SK-N-SH treated with all-trans-retinoic acid at 6 μM for 48 hours (cell line): ENCODE results near the gene ACTN1.

ENCODE experiments used
- ATAC-seq: fragments of 200-7000 bp; cut with Tn5 transposase; 3 replicates; pipeline ENCODE4 v1.9.1; 2020; ENCODE audit warnings: mild to moderate bottlenecking, moderate library complexity
- ARNTL ChIP-seq: fragments of 450-650 bp; formaldehyde crosslinking; IDR thresholded peaks from 2 replicates; pipeline ENCODE4 v1.5.0; 2020; ENCODE audit warnings: low read depth, mild to moderate bottlenecking, moderate library complexity, borderline replicate concordance
- CREB5 ChIP-seq: fragments of 250-450 bp; sonication (Bioruptor Pico); IDR thresholded peaks from 2 replicates; pipeline ENCODE4 v1.5.1; 2020; ENCODE audit warnings: low read depth, mild to moderate bottlenecking, moderate library complexity
- CSRNP3 ChIP-seq: fragments of 250-450 bp; sonication (Bioruptor Pico); IDR thresholded peaks from 2 replicates; pipeline ENCODE4 v1.5.1; 2021; ENCODE audit warnings: mild to moderate bottlenecking, moderate library complexity
- ESRRG ChIP-seq: fragments of 250-450 bp; sonication (Bioruptor Pico); IDR thresholded peaks from 2 replicates; pipeline ENCODE4 v1.6.1; 2021; ENCODE audit warnings: mild to moderate bottlenecking
- GLIS3 ChIP-seq: fragments of 250-450 bp; sonication (Bioruptor Pico); IDR thresholded peaks from 2 replicates; pipeline ENCODE4 v1.5.0; 2020; ENCODE audit warnings: mild to moderate bottlenecking, moderate library complexity
- ISL1 ChIP-seq: fragments of 250-450 bp; sonication (Bioruptor Pico); IDR thresholded peaks from 2 replicates; pipeline ENCODE4 v2.1.2; 2022; ENCODE audit warnings: mild to moderate bottlenecking, moderate library complexity
- OSR1 ChIP-seq: fragments of 250-450 bp; sonication (Bioruptor Pico); IDR thresholded peaks from 2 replicates; pipeline ENCODE4 v1.8.0; 2022; ENCODE audit warnings: moderate library complexity, mild to moderate bottlenecking, inconsistent platforms
- PATZ1 ChIP-seq: fragments of 250-450 bp; sonication (Bioruptor Pico); IDR thresholded peaks from 2 replicates; pipeline ENCODE4 v1.8.0; 2020; ENCODE audit warnings: mild to moderate bottlenecking, moderate library complexity, borderline replicate concordance
- POU6F1 ChIP-seq: fragments of 250-450 bp; sonication (Bioruptor Pico); IDR thresholded peaks from 2 replicates; pipeline ENCODE4 v1.8.0; 2021; ENCODE audit warnings: low read depth, mild to moderate bottlenecking, moderate library complexity, borderline replicate concordance
- PPARA ChIP-seq: fragments of 250-450 bp; sonication (Bioruptor Pico); IDR thresholded peaks from 2 replicates; pipeline ENCODE4 v1.5.0; 2020; ENCODE audit warnings: mild to moderate bottlenecking, borderline replicate concordance
- RARB ChIP-seq: fragments of 250-450 bp; sonication (Bioruptor Pico); IDR thresholded peaks from 2 replicates; pipeline ENCODE4 v1.8.0; 2021; ENCODE audit warnings: mild to moderate bottlenecking, moderate library complexity
- SNAI2 ChIP-seq: fragments of 250-450 bp; sonication (Bioruptor Pico); IDR thresholded peaks from 2 replicates; pipeline ENCODE4 v1.5.0; 2020; ENCODE audit warnings: mild to moderate bottlenecking, moderate library complexity
- TCF4 ChIP-seq: fragments of 250-450 bp; sonication (Bioruptor Pico); IDR thresholded peaks from 2 replicates; pipeline ENCODE4 v1.8.0; 2021; ENCODE audit warnings: mild to moderate bottlenecking, moderate library complexity, borderline replicate concordance
- TOX ChIP-seq: fragments of 250-450 bp; sonication (Bioruptor Pico); IDR thresholded peaks from 2 replicates; pipeline ENCODE4 v1.8.0; 2021; ENCODE audit warnings: mild to moderate bottlenecking, moderate library complexity, borderline replicate concordance
- TSHZ2 ChIP-seq: fragments of 250-450 bp; sonication (Bioruptor Pico); IDR thresholded peaks from 2 replicates; pipeline ENCODE4 v1.5.0; 2020; ENCODE audit warnings: mild to moderate bottlenecking, moderate library complexity
- ZC3H10 ChIP-seq: fragments of 250-450 bp; sonication (Bioruptor Pico); IDR thresholded peaks from 2 replicates; pipeline ENCODE4 v1.5.1; 2021; ENCODE audit warnings: mild to moderate bottlenecking, moderate library complexity
- ZFP3 ChIP-seq: fragments of 250-450 bp; sonication (Bioruptor Pico); IDR thresholded peaks from 2 replicates; pipeline ENCODE4 v1.5.0; 2020; ENCODE audit warnings: mild to moderate bottlenecking, moderate library complexity
- ZFP30 ChIP-seq: fragments of 450-650 bp; formaldehyde crosslinking; IDR thresholded peaks from 2 replicates; pipeline ENCODE4 v1.5.0; 2022; ENCODE audit warnings: mild to moderate bottlenecking, moderate library complexity
- ZNF565 ChIP-seq: fragments of 450-650 bp; formaldehyde crosslinking; conservative IDR thresholded peaks from 2 replicates; pipeline ENCODE4 v1.5.0; 2020; ENCODE audit warnings: low read depth, mild to moderate bottlenecking, moderate library complexity
- ZNF8 ChIP-seq: fragments of 450-650 bp; formaldehyde crosslinking; IDR thresholded peaks from 2 replicates; pipeline ENCODE4 v1.5.0; 2020; ENCODE audit warnings: mild to moderate bottlenecking, moderate library complexity

ACTN1 gene

GRCh38 chr14:68919129-68919927 is 59.8 kb downstream of the ACTN1 start:
- no peak for TF ChIP-seq TSHZ2 (CRISPR knock-in tag)
- no peak for TF ChIP-seq ZC3H10
- TF ChIP-seq TCF4: no peak
- TF ChIP-seq ZFP3: no peak
- TF ChIP-seq GLIS3: no peak
- TF ChIP-seq CREB5 (CRISPR knock-in tag): no peak
- TF ChIP-seq PATZ1: no peak
- TF ChIP-seq SNAI2: no peak
- no peak for TF ChIP-seq ISL1 (CRISPR knock-in tag)
- TF ChIP-seq ZNF8 (CRISPR knock-in tag): no peak
- no peak for TF ChIP-seq RARB
- no peak for TF ChIP-seq TOX (CRISPR knock-in tag)
- TF ChIP-seq ARNTL (CRISPR knock-in tag): no peak
- no peak for TF ChIP-seq CSRNP3
- TF ChIP-seq ZNF565 (CRISPR knock-in tag): no peak
- no peak for TF ChIP-seq PPARA
- TF ChIP-seq OSR1 (CRISPR knock-in tag): no peak
- no peak for TF ChIP-seq ESRRG
- TF ChIP-seq ZFP30: no peak
- no peak for ATAC-seq

- TF ChIP-seq TSHZ2 (CRISPR knock-in tag) (no peak), ZNF565 (CRISPR knock-in tag) (no peak), SNAI2 (no peak), POU6F1 (CRISPR knock-in tag) (no peak), ISL1 (CRISPR knock-in tag) (no peak), ZFP3 (no peak)
- ATAC-seq: no peak
Measured at GRCh38 chr14:68918612-68919011, 60.5 kb downstream of the ACTN1 start.
